HAP-1 (cell line): ENCODE data around the gene LRRC8A.
"Not testable (repeated sequence)": the region's sequence is repeated elsewhere in the genome, so short reads cannot be mapped to it uniquely, and the experiment has no call there.

Experiments
- DNase-seq, 2 experiments: peaks; one replicate each; pipeline ENCODE4 v3.0.0-alpha.2; 2016 to 2020; ENCODE audit warnings: low spot score in 2 of 2
- H3K27me3 ChIP-seq: fragments of 250-450 bp; sonication (Bioruptor Pico); 2 replicates; pipeline ENCODE4 v1.5.1; 2020; ENCODE audit warnings: low read depth, mild to moderate bottlenecking, moderate library complexity
- H3K36me3 ChIP-seq: fragments of 250-450 bp; sonication (Bioruptor Pico); replicated peaks from 2 replicates; pipeline ENCODE4 v1.5.1; 2020; ENCODE audit warnings: mild to moderate bottlenecking
- H3K4me1 ChIP-seq: fragments of 250-450 bp; sonication (Bioruptor Pico); 2 replicates; pipeline ENCODE4 v1.5.1; 2020; ENCODE audit warnings: mild to moderate bottlenecking
- H3K4me3 ChIP-seq: fragments of 250-450 bp; sonication (Bioruptor Pico); 2 replicates; pipeline ENCODE4 v1.5.1; 2020; ENCODE audit warnings: mild to moderate bottlenecking, moderate library complexity
- H3K9me3 ChIP-seq: fragments of 250-450 bp; sonication (Bioruptor Pico); 2 replicates; pipeline ENCODE4 v1.5.1; 2020; ENCODE audit warnings: mild to moderate bottlenecking, moderate library complexity
- in situ Hi-C: fragments of 300-500 bp; cut with MboI; formaldehyde crosslinking; loops from 3 replicates; pipeline ENCODE4 v1.14.3; 2020; ENCODE audit warnings: low sequenced_read_pairs, inconsistent platforms, mixed read lengths

LRRC8A gene

GRCh38 chr9:128947527-128948301 is 65.8 kb downstream of the LRRC8A start, which contains the start of the genes DOLK and NUP188:
Gene DOLK, minus strand, starts transcription at chr9:128947603. Its CDS starts 300 bp downstream, at chr9:128947303.
Gene NUP188, plus strand, starts transcription at chr9:128947699. Its CDS starts 21 bp downstream, at chr9:128947720.
- Histone ChIP-seq H3K27me3 (no peaks in the 10 kb centered on the region), H3K36me3 (peaks cover 29% of the 10 kb centered on the region)
- in situ Hi-C loops: no loop called here

DNA sequence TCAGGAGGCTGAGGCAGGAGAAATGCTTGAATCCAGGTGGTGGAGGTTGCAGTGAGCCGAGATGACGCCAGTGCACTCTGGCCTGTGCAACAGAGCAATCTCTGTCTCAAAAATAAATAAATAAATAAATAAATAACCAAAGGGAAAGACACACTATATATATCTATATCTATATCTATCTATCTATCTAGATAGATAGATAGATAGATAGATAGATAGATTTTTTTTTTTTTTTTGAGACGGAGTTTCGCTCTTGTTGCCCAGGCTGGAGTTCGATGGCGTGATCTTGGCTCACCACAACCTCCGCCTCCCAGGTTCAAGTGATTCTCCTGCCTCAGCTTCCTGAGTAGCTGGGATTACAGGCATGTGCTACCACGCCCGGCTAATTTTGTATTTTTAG is 79.5 kb downstream of the LRRC8A start:
- DNase-seq, H3K9me3 ChIP-seq, H3K4me1 ChIP-seq, H3K4me3 ChIP-seq, H3K27me3 ChIP-seq, in situ Hi-C loops: not testable (repeated sequence)
- H3K36me3 ChIP-seq: peaks cover 49% of the 10 kb centered on the region

More at GRCh38 chr9:128947527-128948301, 65.8 kb downstream of the LRRC8A start, which contains the start of the genes DOLK and NUP188:
- Histone ChIP-seq H3K9me3 (no peaks in the 10 kb centered on the region), H3K4me1 (peaks cover 4% of the 10 kb centered on the region; the same call in 1 of the 2 replicates), H3K4me3 (peak within 1 kb of the TSS; percentile 96)
- peak; percentile 80 to 99 for DNase-seq
